ENCODE results near the gene CEP131.

The CEP131 gene

GRCh38 chr17:81231121-81231645, 8.4 kb upstream of the CEP131 start:
- in situ Hi-C loops (cut with MboI; ENCODE audit: low sequenced_read_pairs) = loop anchor here (25.0 kb wide), 1 partner anchor 94 kb away; no protein-coding TSS in a partner anchor

GRCh38 chr17:81230043-81230820, 7.5 kb upstream of the CEP131 start:
- in situ Hi-C loops (cut with MboI; ENCODE audit: low sequenced_read_pairs) = loop anchor here (25.0 kb wide), 1 partner anchor 93 kb away; no protein-coding TSS in a partner anchor

GRCh38 chr17:81229666-81229920, 6.8 kb upstream of the CEP131 start:
- in situ Hi-C loops (cut with MboI; ENCODE audit: low sequenced_read_pairs) = loop anchor here (25.0 kb wide), 1 partner anchor 92 kb away; no protein-coding TSS in a partner anchor

GRCh38 chr17:81228834-81229665, 6.3 kb upstream of the CEP131 start:
- in situ Hi-C loops (cut with MboI; ENCODE audit: low sequenced_read_pairs) = loop anchor here (25.0 kb wide), 1 partner anchor 92 kb away; no protein-coding TSS in a partner anchor

GRCh38 chr17:81228420-81228819, 5.7 kb upstream of the CEP131 start:
- in situ Hi-C loops (cut with MboI; ENCODE audit: low sequenced_read_pairs) = loop anchor here (25.0 kb wide), 1 partner anchor 91 kb away; no protein-coding TSS in a partner anchor

- in situ Hi-C loops (cut with MboI; ENCODE audit: low sequenced_read_pairs) = loop anchor here (25.0 kb wide), 1 partner anchor 90 kb away; no protein-coding TSS in a partner anchor
These were observed 4.9 kb upstream of the CEP131 start for GRCh38 chr17:81227630-81228029.

- in situ Hi-C loops (cut with MboI; ENCODE audit: low sequenced_read_pairs) = no loop called here
These were observed 981 bp upstream of the CEP131 start for GRCh38 chr17:81223762-81224130.

- in situ Hi-C loops (cut with MboI; ENCODE audit: low sequenced_read_pairs) = no loop called here
These were observed 202 bp downstream of the CEP131 start for GRCh38 chr17:81222620-81222905.

GRCh38 chr17:81221842-81222619, 734 bp downstream of the CEP131 start:
- in situ Hi-C loops (cut with MboI; ENCODE audit: low sequenced_read_pairs) = no loop called here

- in situ Hi-C loops (cut with MboI; ENCODE audit: low sequenced_read_pairs) = no loop called here
These were observed 1.4 kb downstream of the CEP131 start for GRCh38 chr17:81221371-81221841.

GRCh38 chr17:81219476-81220180, 3.1 kb downstream of the CEP131 start:
- in situ Hi-C loops (cut with MboI; ENCODE audit: low sequenced_read_pairs) = no loop called here

GRCh38 chr17:81218991-81219390, 3.8 kb downstream of the CEP131 start:
- in situ Hi-C loops (cut with MboI; ENCODE audit: low sequenced_read_pairs) = no loop called here

- in situ Hi-C loops (cut with MboI; ENCODE audit: low sequenced_read_pairs) = no loop called here
These were observed 4.3 kb downstream of the CEP131 start for GRCh38 chr17:81218459-81218858.

- in situ Hi-C loops (cut with MboI; ENCODE audit: low sequenced_read_pairs) = no loop called here
These were observed 5.3 kb downstream of the CEP131 start for GRCh38 chr17:81217491-81217890.

GRCh38 chr17:81213978-81214377, 8.8 kb downstream of the CEP131 start:
- in situ Hi-C loops (cut with MboI; ENCODE audit: low sequenced_read_pairs) = no loop called here

GRCh38 chr17:81212365-81212764, 10.4 kb downstream of the CEP131 start:
- in situ Hi-C loops (cut with MboI; ENCODE audit: low sequenced_read_pairs) = no loop called here

GRCh38 chr17:81210868-81211267, 11.9 kb downstream of the CEP131 start:
- in situ Hi-C loops (cut with MboI; ENCODE audit: low sequenced_read_pairs) = no loop called here

- in situ Hi-C loops (cut with MboI; ENCODE audit: low sequenced_read_pairs) = no loop called here
These were observed 12.3 kb downstream of the CEP131 start for GRCh38 chr17:81210466-81210865.

- in situ Hi-C loops (cut with MboI; ENCODE audit: low sequenced_read_pairs) = no loop called here
These were observed 13.6 kb downstream of the CEP131 start for GRCh38 chr17:81209141-81209540.

- in situ Hi-C loops (cut with MboI; ENCODE audit: low sequenced_read_pairs) = no loop called here
These were observed 14.1 kb downstream of the CEP131 start for GRCh38 chr17:81208651-81209050.

All from HL-60/S4 treated with phorbol 12-myristate 13-acetate at 8.2 ng/mL for 4 days and 3 days (cell line).